Activated CD4-positive, alpha-beta T cell treated with anti-CD3 and anti-CD28 coated beads, Interleukin-2, amount 50 U/mL, for 48 hours (primary cell): ENCODE measurements around the gene LRRIQ4.

Experiments used
- DNase-seq, 2 experiments: peaks; one replicate each; pipeline ENCODE4 v3.0.0-alpha.2; 2020

LRRIQ4 gene

DNA sequence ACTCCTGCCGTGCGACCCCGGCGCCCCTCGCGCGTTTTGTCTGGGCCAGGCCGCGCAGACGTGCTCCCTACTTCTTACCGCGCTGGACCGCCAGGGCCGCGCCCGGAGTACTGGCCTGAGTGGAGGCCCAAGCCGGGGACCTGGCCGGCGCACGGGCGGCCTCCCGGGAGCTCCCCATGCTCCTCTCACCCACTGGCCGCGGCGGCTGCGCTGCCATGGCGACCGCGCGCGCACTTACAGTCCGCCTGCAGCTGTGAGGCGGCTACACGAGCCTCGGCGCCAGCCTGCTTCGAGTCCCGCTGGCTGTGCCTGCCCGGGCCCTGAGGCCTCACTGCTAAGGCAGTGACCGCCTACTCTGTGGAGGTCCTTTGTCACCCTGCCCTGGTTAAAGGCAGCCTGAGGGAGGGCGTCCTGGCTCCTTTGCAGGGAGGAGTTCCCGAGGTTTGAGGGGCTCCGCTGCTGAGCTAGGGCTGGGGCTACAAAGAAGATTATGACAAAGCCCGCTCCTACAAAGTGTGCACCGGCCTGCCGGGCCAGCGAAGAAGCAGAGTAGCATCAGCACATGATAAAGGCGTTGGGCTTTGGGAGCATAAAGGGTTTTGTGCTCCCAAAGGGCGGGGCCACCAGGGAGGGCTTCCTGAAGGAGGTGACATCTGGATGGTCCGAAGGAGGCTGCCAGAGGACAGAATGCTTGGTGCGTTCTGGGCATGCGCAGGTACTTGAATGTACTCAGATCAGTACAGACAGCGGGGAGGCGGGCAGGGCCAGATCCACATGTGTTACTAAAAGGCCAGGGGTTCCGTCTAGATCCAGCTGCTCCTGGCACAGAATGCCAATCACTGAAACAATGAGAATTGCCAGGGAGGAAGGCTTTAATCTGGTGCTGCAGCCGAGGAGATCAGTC, at the start of gene LRRIQ4, which contains the start of gene LRRC34:
Gene LRRIQ4, plus strand, starts transcription at position 539 of the 904 bp plus-strand sequence. CDS start 9,052 bp downstream, outside the sequence.
Gene LRRC34, minus strand, starts transcription at position 573 of the 904 bp plus-strand sequence. Its CDS starts 356 bp downstream, at position 217.
- DNase-seq, result peak; percentile 79 to 86

DNA sequence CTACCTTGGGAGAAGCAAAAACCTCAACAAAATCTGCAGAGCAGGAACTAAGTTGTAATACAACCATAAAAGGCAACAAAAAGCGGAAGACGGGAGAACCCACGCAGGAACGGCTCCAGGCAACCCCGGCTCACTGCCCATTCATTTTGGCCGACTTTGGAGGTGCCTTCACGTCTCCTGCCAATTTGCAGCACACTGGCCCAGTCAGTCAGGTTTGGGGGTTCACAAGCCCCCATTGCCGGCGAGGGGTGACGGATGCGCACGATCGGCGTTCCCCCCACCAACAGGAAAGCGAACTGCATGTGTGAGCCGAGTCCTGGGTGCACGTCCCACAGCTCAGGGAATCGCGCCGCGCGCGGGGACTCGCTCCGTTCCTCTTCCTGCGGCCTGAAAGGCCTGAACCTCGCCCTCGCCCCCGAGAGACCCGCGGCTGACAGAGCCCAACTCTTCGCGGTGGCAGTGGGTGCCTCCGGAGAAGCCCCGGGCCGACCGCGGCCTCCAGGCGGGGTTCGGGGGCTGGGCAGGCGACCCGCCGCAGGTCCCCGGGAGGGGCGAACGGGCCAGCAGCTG, 48.3 kb upstream of the LRRIQ4 start:
- DNase-seq, result peak; percentile 72 to 78

GRCh38 chr3:169764882-169765612, 47.6 kb upstream of the LRRIQ4 start, which contains the start of gene TERC:
TERC (minus strand) TSS chr3:169765060.
- DNase-seq, result peak; percentile 90 to 91

DNA sequence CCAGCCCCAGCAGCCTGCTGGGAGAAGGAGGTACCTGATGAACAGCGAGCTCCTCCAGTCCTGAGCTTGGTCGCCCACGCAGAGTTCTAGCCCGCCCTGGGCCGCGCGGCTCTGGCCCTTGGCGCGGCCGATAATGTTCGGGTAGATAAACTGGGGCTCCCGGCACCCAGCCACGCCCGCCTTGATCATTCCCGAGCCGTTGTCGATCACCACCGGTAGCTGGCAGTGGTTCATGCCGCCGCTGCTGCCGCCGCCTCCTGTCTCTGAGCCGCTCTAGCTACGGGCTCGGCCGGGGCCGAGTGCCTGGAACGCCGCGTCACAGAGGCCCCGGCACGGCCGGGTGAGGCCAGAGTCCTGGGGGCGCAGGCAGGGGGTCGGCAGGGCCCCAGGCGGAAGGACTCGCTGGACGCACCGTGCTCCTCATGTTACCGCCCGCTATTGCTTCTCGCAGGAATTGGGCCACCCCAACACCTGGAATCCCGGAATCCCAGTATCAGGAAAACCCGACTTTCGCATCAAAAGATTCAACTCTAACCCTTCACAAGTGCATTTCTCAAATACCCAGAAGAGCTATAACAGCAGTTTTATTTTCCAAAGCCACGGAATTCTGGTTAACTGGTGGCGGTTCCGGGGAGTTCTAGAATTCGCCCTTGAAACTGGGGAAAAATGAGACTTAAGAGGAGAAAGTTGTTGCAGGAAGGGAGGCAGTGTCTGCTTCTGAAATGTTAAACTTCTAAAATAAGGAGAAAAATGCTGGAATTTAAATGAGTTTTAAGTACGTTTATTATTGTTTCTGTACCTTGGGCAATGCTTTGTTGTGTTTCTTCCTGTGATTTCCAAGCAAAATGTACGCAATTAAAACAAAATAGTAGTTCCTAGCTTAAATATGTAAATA, 43.1 kb upstream of the LRRIQ4 start, which contains the start of gene ACTRT3:
Gene ACTRT3, minus strand, starts transcription at position 275 of the 895 bp plus-strand sequence. Its CDS starts 41 bp downstream, at position 234.
- peak; percentile 70 to 74 for DNase-seq

GRCh38 chr3:169771497-169772304, 41.0 kb upstream of the LRRIQ4 start:
- DNase-seq, result peak; percentile 57 to 64

DNA sequence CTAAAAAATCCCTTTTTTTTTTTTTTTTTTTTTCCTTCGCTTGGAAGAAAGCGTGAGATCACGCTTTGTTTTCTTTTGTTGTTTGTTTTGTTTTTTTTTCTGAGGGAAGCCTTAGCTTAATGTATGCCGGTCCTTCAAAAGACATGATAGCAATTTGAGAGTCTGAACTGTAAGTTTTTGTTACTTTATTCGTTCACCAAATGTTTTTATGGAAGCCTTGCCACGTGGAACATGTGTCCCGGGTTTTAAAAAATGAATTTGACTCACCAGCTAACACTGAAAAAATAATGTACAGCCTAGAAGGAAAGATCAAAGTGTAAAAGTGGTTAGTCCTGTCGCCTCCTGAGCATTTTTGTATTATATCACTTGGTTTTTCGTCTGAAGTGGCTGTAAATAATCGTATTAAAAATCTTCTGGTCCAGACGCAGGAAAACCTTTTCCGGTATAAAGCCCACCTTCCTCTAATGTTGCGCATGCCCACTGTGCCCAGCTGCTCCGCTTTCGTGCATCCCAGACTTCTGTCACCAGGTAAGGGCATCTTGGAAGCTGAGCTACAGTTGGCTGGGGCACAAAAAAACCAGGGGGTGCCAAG, 40.3 kb upstream of the LRRIQ4 start:
- peak; percentile 62 to 72 for DNase-seq

- DNase-seq, result peak; percentile 93 to 94
Measured at GRCh38 chr3:169772897-169773816, 39.5 kb upstream of the LRRIQ4 start, which contains the start of gene MYNN. MYNN (plus strand) TSS chr3:169773396; CDS start chr3:169774296, 900 bp downstream.

- DNase-seq, result no peak
Measured at GRCh38 chr3:169774186-169774585, 38.5 kb upstream of the LRRIQ4 start.

DNA sequence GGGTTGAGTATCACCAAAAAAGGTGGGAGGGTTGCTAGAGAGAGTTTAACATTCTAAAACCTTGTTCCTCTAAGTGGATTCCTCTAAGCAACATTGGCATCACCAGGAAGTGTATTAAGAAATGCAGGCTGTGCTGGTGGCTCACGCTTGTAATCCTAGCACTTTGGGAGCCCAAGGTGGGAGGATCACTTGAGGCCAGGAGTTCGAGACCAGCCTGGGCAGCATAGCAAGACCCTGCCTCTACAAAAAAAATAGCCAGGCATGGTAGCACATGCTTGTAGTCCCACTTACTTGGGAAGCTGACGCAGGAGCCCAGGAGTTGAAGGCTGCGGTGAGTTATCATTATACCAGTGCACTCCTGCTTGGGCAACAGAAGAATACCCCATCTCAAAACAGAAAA, 34.8 kb upstream of the LRRIQ4 start:
- no peak for DNase-seq

GRCh38 chr3:169780742-169781141, 31.9 kb upstream of the LRRIQ4 start:
- no peak for DNase-seq

- DNase-seq, result no peak
Measured at GRCh38 chr3:169781209-169781855, 31.3 kb upstream of the LRRIQ4 start.

DNA sequence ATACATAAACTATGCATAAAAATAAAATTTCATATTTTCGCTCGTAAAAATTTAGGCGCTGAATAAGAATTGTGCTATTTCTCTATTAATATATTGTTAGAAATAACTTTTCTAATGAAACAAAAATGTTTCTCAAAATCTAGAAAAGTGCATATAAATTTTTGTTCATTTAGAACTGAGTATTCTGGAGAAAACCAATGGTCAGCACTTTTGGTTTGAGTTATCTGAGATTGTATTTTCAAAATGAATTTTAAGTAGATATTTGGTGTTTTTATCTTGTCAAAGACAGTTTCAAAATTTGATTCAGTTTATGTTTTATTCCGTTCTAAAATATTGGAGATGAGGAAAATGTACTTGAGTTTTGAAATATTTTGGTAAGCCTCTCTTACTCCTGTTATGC, 25.6 kb upstream of the LRRIQ4 start:
- no peak for DNase-seq

DNA sequence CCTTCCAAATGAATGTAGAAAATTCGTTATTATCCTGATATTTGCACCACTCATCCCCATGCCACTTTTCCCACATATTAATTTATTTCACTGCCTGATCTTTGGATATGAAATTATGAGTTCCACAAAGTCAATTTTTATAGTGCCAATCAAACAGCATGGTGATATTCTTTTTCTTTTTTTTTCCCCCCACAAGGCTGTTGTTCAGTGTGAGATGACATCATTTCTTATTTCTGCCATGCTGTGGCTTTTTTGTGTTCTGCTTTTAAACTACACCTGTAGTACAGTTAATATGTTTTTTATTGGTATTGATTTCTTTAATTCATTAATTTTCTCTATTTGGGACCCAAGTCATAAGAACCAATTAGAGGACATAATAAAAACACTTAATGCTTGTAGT, 24.9 kb upstream of the LRRIQ4 start:
- DNase-seq, result no peak

DNA sequence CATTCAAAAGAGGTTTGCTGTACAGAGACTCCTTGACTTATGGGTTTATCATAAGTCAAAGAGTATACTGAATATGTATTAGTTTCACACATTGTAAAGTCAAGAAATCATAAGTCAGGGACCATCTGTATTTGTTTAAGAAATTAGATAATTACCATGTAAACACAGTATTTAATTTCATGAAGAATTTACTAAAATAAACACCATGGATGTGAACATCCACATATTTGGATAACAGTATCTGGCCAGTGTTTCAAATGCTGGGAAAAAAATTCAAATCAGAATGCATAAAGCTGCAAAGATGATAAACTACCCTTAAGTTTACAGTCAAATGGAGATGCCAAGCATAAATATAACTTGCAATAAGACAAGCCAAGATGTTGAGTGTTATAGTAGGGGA, 22.5 kb upstream of the LRRIQ4 start:
- no peak for DNase-seq

DNA sequence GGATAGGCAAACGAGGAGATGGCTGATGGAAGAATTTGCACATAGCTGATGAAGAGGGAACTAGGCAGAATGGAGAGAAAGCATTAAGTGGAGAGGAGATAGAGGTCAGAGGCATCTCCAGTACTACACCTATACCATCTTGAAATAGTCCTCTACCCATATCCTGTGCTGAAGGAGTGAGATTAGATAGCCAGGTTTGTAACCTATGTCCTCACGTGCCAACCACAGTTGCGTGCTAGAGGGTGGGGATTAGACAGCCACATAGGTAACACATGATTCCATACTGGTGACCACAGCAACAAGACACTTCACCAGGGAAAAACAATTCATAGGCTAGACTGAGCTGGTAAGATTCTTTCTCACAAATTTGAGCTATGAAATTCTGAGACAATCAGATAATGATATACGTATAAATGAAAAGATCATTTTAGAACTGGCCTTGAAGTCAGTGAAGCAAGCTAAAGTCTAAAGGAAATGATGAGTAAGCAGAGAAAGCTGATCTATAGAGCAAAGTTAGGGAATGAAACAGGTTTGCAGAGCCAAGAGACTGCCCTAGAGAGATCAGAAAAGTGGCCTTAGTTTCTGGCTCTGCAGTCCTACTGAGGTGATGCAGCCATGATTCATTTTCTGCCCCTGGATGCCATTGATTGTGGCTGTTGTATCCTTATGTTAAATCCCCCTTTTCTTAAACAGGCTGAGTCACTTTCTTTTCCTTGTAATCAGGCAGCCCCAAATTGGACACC, 21.8 kb upstream of the LRRIQ4 start:
- DNase-seq, result no peak

GRCh38 chr3:169792359-169792758, 20.3 kb upstream of the LRRIQ4 start:
- DNase-seq, result no peak

DNA sequence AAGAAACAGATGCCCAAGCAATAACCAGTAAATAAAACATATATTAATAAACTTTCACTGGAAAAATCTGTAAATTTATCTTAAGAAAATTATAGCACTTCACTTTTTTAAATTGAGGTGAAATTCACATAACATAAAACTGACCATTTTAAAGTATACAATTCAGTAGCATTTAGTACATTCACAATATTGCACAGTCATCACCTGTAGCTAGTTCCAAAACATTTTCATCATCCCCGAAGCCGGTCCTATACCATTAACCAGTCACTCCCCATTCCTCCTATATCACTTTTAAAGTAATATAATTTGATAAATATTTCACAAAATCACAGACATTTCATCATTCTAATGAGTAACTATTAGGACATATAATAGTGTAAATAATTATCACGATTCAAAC, 8.0 kb upstream of the LRRIQ4 start:
- no peak for DNase-seq

DNA sequence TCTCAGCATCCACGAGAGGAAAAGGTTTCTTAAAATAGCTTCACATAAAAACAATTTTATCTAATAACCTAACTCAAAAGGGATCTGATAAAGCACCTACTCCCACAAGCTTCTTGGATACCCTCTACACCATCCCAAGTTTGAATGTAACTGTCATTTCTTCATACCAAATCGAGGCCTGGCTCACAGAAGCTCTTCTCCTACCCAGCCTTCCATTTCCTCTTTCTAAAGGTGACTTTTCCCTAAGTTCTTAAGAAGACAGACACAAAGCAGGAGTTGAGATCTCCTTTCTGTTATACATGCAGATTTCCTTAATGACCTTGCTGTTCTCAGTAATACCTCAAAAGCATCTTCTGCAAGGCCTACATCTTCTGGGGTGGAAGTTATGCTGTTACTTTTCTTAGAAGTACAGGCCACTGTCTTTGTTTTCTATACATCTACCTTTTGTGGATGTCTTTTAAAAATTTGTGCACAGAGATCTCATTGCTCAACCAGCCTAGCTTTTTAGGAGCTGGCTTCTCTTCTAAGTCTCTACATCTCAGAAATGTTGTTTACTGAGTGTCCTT, 3.4 kb upstream of the LRRIQ4 start:
- DNase-seq, result no peak
